ENCODE data around the gene FBXO21.

DNA sequence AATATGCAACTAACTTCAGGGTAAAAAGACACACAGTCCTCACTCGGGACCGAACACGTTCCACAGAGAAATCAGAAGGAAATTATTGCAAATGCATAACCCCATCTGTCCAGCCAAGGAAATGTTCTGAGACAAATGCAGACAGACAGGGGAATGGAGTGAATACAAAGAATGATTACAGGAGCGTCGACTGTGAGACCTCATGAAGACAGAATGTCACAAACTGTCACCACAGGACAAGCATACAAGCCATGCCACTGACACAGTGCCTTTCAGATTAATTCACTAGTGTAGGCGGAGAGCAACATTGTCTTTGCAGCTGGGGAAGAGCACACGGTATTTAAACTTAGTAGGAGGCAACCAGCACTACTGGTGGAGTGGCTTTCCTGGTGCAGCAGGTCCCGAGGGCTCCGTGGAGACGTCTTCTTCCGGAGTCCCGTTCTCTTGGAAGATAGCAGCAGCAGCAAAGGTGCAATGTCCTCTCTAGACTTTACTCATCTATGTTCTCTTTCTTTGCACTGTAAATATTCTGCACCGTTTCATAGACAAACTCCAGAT is 44.6 kb downstream of the FBXO21 start:
- no peak for TF ChIP-seq POLR2A (IDR thresholded peaks at IDR 0.05)
- TF ChIP-seq, protein P1, sequence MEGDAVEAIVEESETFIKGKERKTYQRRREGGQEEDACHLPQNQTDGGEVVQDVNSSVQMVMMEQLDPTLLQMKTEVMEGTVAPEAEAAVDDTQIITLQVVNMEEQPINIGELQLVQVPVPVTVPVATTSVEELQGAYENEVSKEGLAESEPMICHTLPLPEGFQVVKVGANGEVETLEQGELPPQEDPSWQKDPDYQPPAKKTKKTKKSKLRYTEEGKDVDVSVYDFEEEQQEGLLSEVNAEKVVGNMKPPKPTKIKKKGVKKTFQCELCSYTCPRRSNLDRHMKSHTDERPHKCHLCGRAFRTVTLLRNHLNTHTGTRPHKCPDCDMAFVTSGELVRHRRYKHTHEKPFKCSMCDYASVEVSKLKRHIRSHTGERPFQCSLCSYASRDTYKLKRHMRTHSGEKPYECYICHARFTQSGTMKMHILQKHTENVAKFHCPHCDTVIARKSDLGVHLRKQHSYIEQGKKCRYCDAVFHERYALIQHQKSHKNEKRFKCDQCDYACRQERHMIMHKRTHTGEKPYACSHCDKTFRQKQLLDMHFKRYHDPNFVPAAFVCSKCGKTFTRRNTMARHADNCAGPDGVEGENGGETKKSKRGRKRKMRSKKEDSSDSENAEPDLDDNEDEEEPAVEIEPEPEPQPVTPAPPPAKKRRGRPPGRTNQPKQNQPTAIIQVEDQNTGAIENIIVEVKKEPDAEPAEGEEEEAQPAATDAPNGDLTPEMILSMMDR (IDR thresholded peaks at IDR 0.05): no peak
